22Rv1 (cell line): Measurements from ENCODE around the gene TBC1D5.

Experiments
- H3K27ac ChIP-seq: fragments of 450-650 bp; 2 replicates; pipeline ENCODE4 v1.5.1; 2017
- CTCF ChIP-seq: fragments of 450-650 bp; IDR thresholded peaks from 2 replicates; pipeline ENCODE4 v1.5.1; 2017; ENCODE audit warnings: mild to moderate bottlenecking
- ZFX ChIP-seq: fragments of 450-650 bp; IDR thresholded peaks from 2 replicates; pipeline ENCODE4 v1.6.1; 2017; ENCODE audit warnings: antibody characterized with exemption, borderline replicate concordance

TBC1D5 gene

GRCh38 chr3:17339132-17339575 is 403.3 kb downstream of the TBC1D5 start:
- TF ChIP-seq ZFX = no peak
- TF ChIP-seq CTCF = no peak
- no peak overlapping the region for H3K27ac ChIP-seq

- H3K27ac ChIP-seq = no peak overlapping the region
- TF ChIP-seq CTCF (no peak), ZFX (no peak)
Observed at GRCh38 chr3:17336291-17336690, 406.1 kb downstream of the TBC1D5 start.

GRCh38 chr3:17333893-17334292 is 408.5 kb downstream of the TBC1D5 start:
- H3K27ac ChIP-seq = no peak overlapping the region

GRCh38 chr3:17333446-17333845 is 409.0 kb downstream of the TBC1D5 start:
- H3K27ac ChIP-seq = no peak overlapping the region
- TF ChIP-seq CTCF = no peak
- no peak for TF ChIP-seq ZFX

More at GRCh38 chr3:17333893-17334292, 408.5 kb downstream of the TBC1D5 start:
- TF ChIP-seq CTCF (no peak), ZFX (no peak)

GRCh38 chr3:17330660-17331059 is 411.8 kb downstream of the TBC1D5 start:
- H3K27ac ChIP-seq = no peak overlapping the region

GRCh38 chr3:17329927-17330326 is 412.5 kb downstream of the TBC1D5 start:
- no peak overlapping the region for H3K27ac ChIP-seq
- TF ChIP-seq CTCF (no peak), ZFX (no peak)

More at GRCh38 chr3:17330660-17331059, 411.8 kb downstream of the TBC1D5 start:
- TF ChIP-seq CTCF (no peak), ZFX (no peak)

GRCh38 chr3:17322106-17322793 is 420.2 kb downstream of the TBC1D5 start:
- TF ChIP-seq CTCF (no peak), ZFX (no peak)
- H3K27ac ChIP-seq = no peak overlapping the region
